Activated CD8-positive, alpha-beta memory T cell treated with anti-CD3 and anti-CD28 coated beads, Interleukin-2, amount 50 U/mL, for 48 hours (primary cell): ENCODE results near the gene GEMIN7.
"Not testable (repeated sequence)": the region's sequence is repeated elsewhere in the genome, so short reads cannot be mapped to it uniquely, and the experiment has no call there.

ENCODE experiments used
- DNase-seq: peaks from one replicate; pipeline ENCODE4 v3.0.0-alpha.2; 2020

GEMIN7 gene

GRCh38 chr19:45091031-45091923 is 12.2 kb downstream of the GEMIN7 start:
- peak; percentile 98 for DNase-seq

- DNase-seq = peak; percentile 93
Measured at GRCh38 chr19:45092747-45093678, 14.0 kb downstream of the GEMIN7 start, which contains the start of gene PPP1R37. PPP1R37 (plus strand) TSS chr19:45093179; CDS start chr19:45093326, 147 bp downstream.

- DNase-seq = no peak
Measured at GRCh38 chr19:45094137-45094536, 15.1 kb downstream of the GEMIN7 start.

- DNase-seq = no peak
Measured at GRCh38 chr19:45094707-45095106, 15.6 kb downstream of the GEMIN7 start.

- no peak for DNase-seq
Measured at GRCh38 chr19:45095496-45096413, 16.7 kb downstream of the GEMIN7 start.

- DNase-seq = no peak
Measured at GRCh38 chr19:45096700-45097099, 17.6 kb downstream of the GEMIN7 start.

GRCh38 chr19:45097450-45097775 is 18.4 kb downstream of the GEMIN7 start:
- DNase-seq = no peak

GRCh38 chr19:45097776-45098520 is 18.9 kb downstream of the GEMIN7 start:
- no peak for DNase-seq

- DNase-seq = no peak
Measured at GRCh38 chr19:45098521-45099466, 19.7 kb downstream of the GEMIN7 start.

GRCh38 chr19:45099467-45100191 is 20.6 kb downstream of the GEMIN7 start:
- no peak for DNase-seq

GRCh38 chr19:45100201-45100600 is 21.1 kb downstream of the GEMIN7 start:
- DNase-seq = no peak

- DNase-seq = no peak
Measured at GRCh38 chr19:45100846-45101252, 21.8 kb downstream of the GEMIN7 start.

GRCh38 chr19:45101806-45102205 is 22.7 kb downstream of the GEMIN7 start:
- DNase-seq = no peak

GRCh38 chr19:45102481-45102880 is 23.4 kb downstream of the GEMIN7 start:
- DNase-seq = no peak

- no peak for DNase-seq
Measured at GRCh38 chr19:45103156-45103507, 24.1 kb downstream of the GEMIN7 start.

- no peak for DNase-seq
Measured at GRCh38 chr19:45103508-45104319, 24.7 kb downstream of the GEMIN7 start.

GRCh38 chr19:45104658-45105349 is 25.7 kb downstream of the GEMIN7 start:
- DNase-seq = no peak

- not testable (repeated sequence) for DNase-seq
Measured at GRCh38 chr19:45106363-45106762, 27.3 kb downstream of the GEMIN7 start.
